Jurkat, Clone E6-1 (cell line): ENCODE measurements around the gene FOXO4.

Source experiments
- DNase-seq: peaks from one replicate; pipeline ENCODE4 v3.0.0-alpha.2; 2011; ENCODE audit warnings: low read depth, low spot score
- H3K4me3 ChIP-seq: 2 replicates; pipeline ENCODE4 v1.5.1; 2011; ENCODE audit warnings: mild to moderate bottlenecking, low read length, control low read depth, moderate library complexity

The FOXO4 gene

GRCh38 chrX:71128166-71128833 is 32.6 kb downstream of the FOXO4 start:
- H3K4me3 ChIP-seq: no peak overlapping the region
- no peak for DNase-seq

- no peak for DNase-seq
- no peak overlapping the region for H3K4me3 ChIP-seq
Observed at GRCh38 chrX:71128915-71129765, 33.5 kb downstream of the FOXO4 start.

GRCh38 chrX:71131510-71131909 is 35.9 kb downstream of the FOXO4 start:
- no peak for DNase-seq

GRCh38 chrX:71140440-71140839 is 44.8 kb downstream of the FOXO4 start:
- no peak overlapping the region for H3K4me3 ChIP-seq
- no peak for DNase-seq

More at GRCh38 chrX:71131510-71131909, 35.9 kb downstream of the FOXO4 start:
- no peak overlapping the region for H3K4me3 ChIP-seq

- no peak overlapping the region for H3K4me3 ChIP-seq
- no peak for DNase-seq
Observed at GRCh38 chrX:71143508-71143907, 47.9 kb downstream of the FOXO4 start.

- no peak for DNase-seq
- no peak within 1 kb of the TSS for H3K4me3 ChIP-seq
Observed at GRCh38 chrX:71144651-71145050, 49.0 kb downstream of the FOXO4 start, which contains the start of gene NLGN3. Gene NLGN3 (plus strand): TSS chrX:71144841. CDS start chrX:71147750, 2,909 bp downstream.

GRCh38 chrX:71147496-71148277 is 52.0 kb downstream of the FOXO4 start:
- no peak for DNase-seq

GRCh38 chrX:71148278-71148663 is 52.6 kb downstream of the FOXO4 start:
- DNase-seq: no peak
- no peak overlapping the region for H3K4me3 ChIP-seq

More at GRCh38 chrX:71147496-71148277, 52.0 kb downstream of the FOXO4 start:
- H3K4me3 ChIP-seq: no peak overlapping the region

GRCh38 chrX:71151366-71151765 is 55.7 kb downstream of the FOXO4 start:
- DNase-seq: no peak
- H3K4me3 ChIP-seq: no peak overlapping the region
